ENCODE measurements around the gene NTMT1.
"Not testable (repeated sequence)": the region's sequence is repeated elsewhere in the genome, so short reads cannot be mapped to it uniquely, and the experiment has no call there.

GRCh38 chr9:129662239-129662638, 36.3 kb downstream of the NTMT1 start:
- not testable (repeated sequence) for TF ChIP-seq CTCF, POLR2AphosphoS5, POLR2A (IDR thresholded peaks at IDR 0.05)
